Esophagus squamous epithelium (tissue), 4 donors: ENCODE measurements around the gene ZFPM1.

ENCODE experiments used
- POLR2A ChIP-seq, 4 donors: fragments of 450-650 bp; IDR thresholded peaks; one replicate each; pipeline ENCODE4 v1.6.1; 2017; ENCODE audit warnings: antibody characterized with exemption in 4 of 4, mild to moderate bottlenecking in 4 of 4, moderate library complexity in 3 of 4
- TF ChIP-seq, protein P1 (sequence below), 6 experiments: fragments of 450-650 bp in 4 of 6; fragments of 200-600 bp in 2 of 6; sonication (generic) in 2 of 6; IDR thresholded peaks; one replicate each; pipeline ENCODE4 v1.5.1; 2016 to 2019; ENCODE audit warnings: antibody characterized with exemption in 6 of 6, mild to moderate bottlenecking in 4 of 6, moderate library complexity in 4 of 6

DNA sequence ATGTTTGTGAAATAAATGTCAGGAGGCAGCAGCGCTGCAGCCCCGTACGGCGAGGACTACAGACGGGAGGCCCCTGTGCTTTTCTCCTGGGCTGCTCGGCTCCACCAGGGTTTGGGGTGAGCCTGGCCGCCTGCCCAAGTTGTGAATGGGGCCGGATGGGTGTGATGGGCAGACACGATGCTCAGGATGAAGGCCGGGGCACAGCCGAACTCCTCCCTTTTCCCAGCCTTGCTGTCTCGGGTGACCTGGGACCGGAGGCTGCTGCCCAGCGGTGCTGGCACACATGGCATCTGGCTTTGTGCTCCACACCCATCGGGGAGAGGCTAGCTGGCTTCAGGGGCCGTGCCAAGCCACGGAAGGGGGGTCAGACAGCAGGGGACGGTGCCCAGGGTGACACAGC, 34.2 kb upstream of the ZFPM1 start:
- TF ChIP-seq, protein P1, sequence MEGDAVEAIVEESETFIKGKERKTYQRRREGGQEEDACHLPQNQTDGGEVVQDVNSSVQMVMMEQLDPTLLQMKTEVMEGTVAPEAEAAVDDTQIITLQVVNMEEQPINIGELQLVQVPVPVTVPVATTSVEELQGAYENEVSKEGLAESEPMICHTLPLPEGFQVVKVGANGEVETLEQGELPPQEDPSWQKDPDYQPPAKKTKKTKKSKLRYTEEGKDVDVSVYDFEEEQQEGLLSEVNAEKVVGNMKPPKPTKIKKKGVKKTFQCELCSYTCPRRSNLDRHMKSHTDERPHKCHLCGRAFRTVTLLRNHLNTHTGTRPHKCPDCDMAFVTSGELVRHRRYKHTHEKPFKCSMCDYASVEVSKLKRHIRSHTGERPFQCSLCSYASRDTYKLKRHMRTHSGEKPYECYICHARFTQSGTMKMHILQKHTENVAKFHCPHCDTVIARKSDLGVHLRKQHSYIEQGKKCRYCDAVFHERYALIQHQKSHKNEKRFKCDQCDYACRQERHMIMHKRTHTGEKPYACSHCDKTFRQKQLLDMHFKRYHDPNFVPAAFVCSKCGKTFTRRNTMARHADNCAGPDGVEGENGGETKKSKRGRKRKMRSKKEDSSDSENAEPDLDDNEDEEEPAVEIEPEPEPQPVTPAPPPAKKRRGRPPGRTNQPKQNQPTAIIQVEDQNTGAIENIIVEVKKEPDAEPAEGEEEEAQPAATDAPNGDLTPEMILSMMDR (IDR thresholded peaks at IDR 0.05), result no peak
- no peak for TF ChIP-seq POLR2A (IDR thresholded peaks at IDR 0.05)
